ENCODE data around the gene STK16. TPM values are rescaled to one million over a fixed set of nuclear protein-coding genes. Genes with fewer than 3 reads are reported as not detected.

STK16 gene
- total and polyA plus RNA-seq, 4 experiments from 2014 or later = 15.3 to 21.1 (median 17.3) TPM

- Histone ChIP-seq H3K4me1 (ENCODE audit: insufficient read depth, low read length) (no peaks in the 10 kb centered on the region), H3K9me3 (ENCODE audit: control insufficient read depth in 1 of 2, low read length in 2 of 2) (no peaks in the 10 kb centered on the region), H3K36me3 (ENCODE audit: insufficient read depth, low read length) (no peaks in the 10 kb centered on the region), H3K4me3 (ENCODE audit: low read length in 2 of 2) (no peak overlapping the region), H3K27ac (ENCODE audit: low read depth, low read length) (no peak overlapping the region), H3K27me3 (ENCODE audit: insufficient read depth, low read length) (no peaks in the 10 kb centered on the region)
- ChIA-PET POLR2A (ENCODE audit: partially characterized antibody) (interaction anchor here (1.4 kb wide), 1 partner anchor 12 kb away, joined by 7 read pairs; the partner anchor contains the start of gene TUBA4A), CTCF (ENCODE audit: partially characterized antibody) (interaction anchor here (1.6 to 5.6 kb wide), 2 partner anchors 10 to 11 kb away, joined by 5 to 42 read pairs; partner anchors contain the start of gene DNAJB2)
- Mint-ChIP-seq H3K27me3 (peaks cover 1 to 4% of the 10 kb centered on the region in 2 donors), H3K4me1 (no peaks in the 10 kb centered on the region), H3K9me3 (no peaks in the 10 kb centered on the region), H3K36me3 (no peaks in the 10 kb centered on the region), H3K4me3 (no peak overlapping the region), H3K27ac (peak overlapping the region in 1 of 7 donors; percentile 30)
- DNase-seq = no peak
- intact Hi-C loops (cut with micrococcal nuclease) = no loop called here
Measured at GRCh38 chr2:219266232-219266631, 21.0 kb downstream of the STK16 start.

- no peak for DNase-seq
- no peaks in the 10 kb centered on the region for H3K36me3 ChIP-seq (ENCODE audit: insufficient read depth, low read length)
- no peaks in the 10 kb centered on the region for H3K4me1 ChIP-seq (ENCODE audit: insufficient read depth, low read length)
- Mint-ChIP-seq H3K27me3 (peaks cover 1 to 4% of the 10 kb centered on the region in 2 donors), H3K4me3 (no peak overlapping the region), H3K27ac (peak overlapping the region in 1 of 7 donors; percentile 17), H3K4me1 (no peaks in the 10 kb centered on the region), H3K9me3 (no peaks in the 10 kb centered on the region), H3K36me3 (no peaks in the 10 kb centered on the region)
- H3K27ac ChIP-seq (ENCODE audit: low read depth, low read length) = no peak overlapping the region
- H3K4me3 ChIP-seq (ENCODE audit: low read length in 2 of 2) = no peak overlapping the region
- intact Hi-C loops (cut with micrococcal nuclease) = no loop called here
- no peaks in the 10 kb centered on the region for H3K9me3 ChIP-seq (ENCODE audit: control insufficient read depth in 1 of 2, low read length in 2 of 2)
- ChIA-PET POLR2A (ENCODE audit: partially characterized antibody) (interaction anchor here (1.2 kb wide), 1 partner anchor 13 kb away, joined by 3 read pairs; the partner anchor contains the start of gene DNAJB2), CTCF (ENCODE audit: partially characterized antibody) (interaction anchor here (0.6 to 1.6 kb wide), 2 partner anchors 10 to 113 kb away, joined by 3 to 5 read pairs; no protein-coding TSS in a partner anchor)
- H3K27me3 ChIP-seq (ENCODE audit: insufficient read depth, low read length) = no peaks in the 10 kb centered on the region
Measured at GRCh38 chr2:219266886-219267285, 21.6 kb downstream of the STK16 start.

- CTCF ChIA-PET (ENCODE audit: partially characterized antibody) = no interaction called here
- intact Hi-C loops (cut with micrococcal nuclease) = no loop called here
- H3K36me3 Mint-ChIP-seq = no peaks in the 10 kb centered on the region
Measured at GRCh38 chr2:219268294-219268693, 23.0 kb downstream of the STK16 start.

GRCh38 chr2:219269362-219270054 lies 24.2 kb downstream of the STK16 start:
- POLR2A ChIA-PET (ENCODE audit: partially characterized antibody) = interaction anchor here (2.2 kb wide), 1 partner anchor 15 kb away, joined by 8 read pairs; the partner anchor contains the start of gene TUBA4A
- no peaks in the 10 kb centered on the region for H3K4me1 ChIP-seq (ENCODE audit: insufficient read depth, low read length)

More at GRCh38 chr2:219268294-219268693, 23.0 kb downstream of the STK16 start:
- H3K9me3 Mint-ChIP-seq = no peaks in the 10 kb centered on the region
- no peak overlapping the region for H3K27ac Mint-ChIP-seq
- POLR2A ChIA-PET (ENCODE audit: partially characterized antibody) = interaction anchor here (1.2 kb wide), 1 partner anchor 11 kb away, joined by 3 read pairs; the partner anchor contains the start of gene DNAJB2
- DNase-seq = peak in 1 of 5 donors; percentile 3
- peaks cover 0 to 1% of the 10 kb centered on the region in 2 donors for H3K27me3 Mint-ChIP-seq
- H3K27ac ChIP-seq (ENCODE audit: low read depth, low read length) = no peak overlapping the region
- H3K9me3 ChIP-seq (ENCODE audit: control insufficient read depth in 1 of 2, low read length in 2 of 2) = no peaks in the 10 kb centered on the region
- H3K4me3 Mint-ChIP-seq = peak overlapping the region in 1 of 8 donors; percentile 43
- H3K36me3 ChIP-seq (ENCODE audit: insufficient read depth, low read length) = no peaks in the 10 kb centered on the region
- no peaks in the 10 kb centered on the region for H3K4me1 Mint-ChIP-seq
- no peaks in the 10 kb centered on the region for H3K27me3 ChIP-seq (ENCODE audit: insufficient read depth, low read length)
- no peak overlapping the region for H3K4me3 ChIP-seq (ENCODE audit: low read length in 2 of 2)
- no peaks in the 10 kb centered on the region for H3K4me1 ChIP-seq (ENCODE audit: insufficient read depth, low read length)

GRCh38 chr2:219270055-219270372 lies 24.7 kb downstream of the STK16 start:
- Histone ChIP-seq H3K27me3 (ENCODE audit: insufficient read depth, low read length) (no peaks in the 10 kb centered on the region), H3K27ac (ENCODE audit: low read depth, low read length) (no peak overlapping the region), H3K4me1 (ENCODE audit: insufficient read depth, low read length) (no peaks in the 10 kb centered on the region), H3K9me3 (ENCODE audit: control insufficient read depth in 1 of 2, low read length in 2 of 2) (no peaks in the 10 kb centered on the region), H3K36me3 (ENCODE audit: insufficient read depth, low read length) (no peaks in the 10 kb centered on the region), H3K4me3 (ENCODE audit: low read length in 2 of 2) (no peak overlapping the region)
- intact Hi-C loops (cut with micrococcal nuclease) = loop anchor here (10.0 kb wide), 1 partner anchor 375 kb away; no protein-coding TSS in a partner anchor
- H3K9me3 Mint-ChIP-seq = no peaks in the 10 kb centered on the region
- no peaks in the 10 kb centered on the region for H3K4me1 Mint-ChIP-seq
- no peaks in the 10 kb centered on the region for H3K36me3 Mint-ChIP-seq
- ChIA-PET POLR2A (ENCODE audit: partially characterized antibody) (interaction anchor here (2.2 kb wide), 1 partner anchor 16 kb away, joined by 8 read pairs; the partner anchor contains the start of gene TUBA4A), CTCF (ENCODE audit: partially characterized antibody) (interaction anchor here (1.0 to 1.3 kb wide), 4 partner anchors 9 to 115 kb away, joined by 3 to 4 read pairs (median 3); no protein-coding TSS in a partner anchor)
- no peak overlapping the region for H3K27ac Mint-ChIP-seq
- peaks cover 0 to 3% of the 10 kb centered on the region in 2 donors for H3K27me3 Mint-ChIP-seq
- no peak overlapping the region for H3K4me3 Mint-ChIP-seq
- no peak for DNase-seq

More at GRCh38 chr2:219269362-219270054, 24.2 kb downstream of the STK16 start:
- H3K4me1 Mint-ChIP-seq = no peaks in the 10 kb centered on the region
- CTCF ChIA-PET (ENCODE audit: partially characterized antibody) = interaction anchor here (0.9 to 1.3 kb wide), 5 partner anchors 8 to 115 kb away, joined by 3 to 4 read pairs (median 3); partner anchors contain the start of gene DNAJB2
- intact Hi-C loops (cut with micrococcal nuclease) = loop anchor here (10.0 kb wide), 1 partner anchor 375 kb away; no protein-coding TSS in a partner anchor
- no peak overlapping the region for H3K4me3 Mint-ChIP-seq
- H3K27me3 Mint-ChIP-seq = peaks cover 0 to 3% of the 10 kb centered on the region in 2 donors
- no peaks in the 10 kb centered on the region for H3K9me3 Mint-ChIP-seq
- no peaks in the 10 kb centered on the region for H3K27me3 ChIP-seq (ENCODE audit: insufficient read depth, low read length)
- H3K36me3 ChIP-seq (ENCODE audit: insufficient read depth, low read length) = no peaks in the 10 kb centered on the region
- no peaks in the 10 kb centered on the region for H3K36me3 Mint-ChIP-seq
- H3K9me3 ChIP-seq (ENCODE audit: control insufficient read depth in 1 of 2, low read length in 2 of 2) = no peaks in the 10 kb centered on the region
- no peak overlapping the region for H3K27ac Mint-ChIP-seq
- no peak overlapping the region for H3K4me3 ChIP-seq (ENCODE audit: low read length in 2 of 2)
- DNase-seq = peak in 1 of 5 donors; percentile 9
- H3K27ac ChIP-seq (ENCODE audit: low read depth, low read length) = no peak overlapping the region

GRCh38 chr2:219271021-219271420 lies 25.7 kb downstream of the STK16 start:
- Mint-ChIP-seq H3K36me3 (no peaks in the 10 kb centered on the region), H3K27ac (peak overlapping the region in 1 of 7 donors; percentile 53), H3K4me3 (peak overlapping the region in 1 of 8 donors; percentile 18), H3K9me3 (no peaks in the 10 kb centered on the region), H3K27me3 (peaks cover 0 to 3% of the 10 kb centered on the region in 2 donors), H3K4me1 (no peaks in the 10 kb centered on the region)
- Histone ChIP-seq H3K9me3 (ENCODE audit: control insufficient read depth in 1 of 2, low read length in 2 of 2) (no peaks in the 10 kb centered on the region), H3K27me3 (ENCODE audit: insufficient read depth, low read length) (no peaks in the 10 kb centered on the region), H3K4me1 (ENCODE audit: insufficient read depth, low read length) (no peaks in the 10 kb centered on the region), H3K4me3 (ENCODE audit: low read length in 2 of 2) (no peak overlapping the region), H3K36me3 (ENCODE audit: insufficient read depth, low read length) (no peaks in the 10 kb centered on the region), H3K27ac (ENCODE audit: low read depth, low read length) (no peak overlapping the region)
- ChIA-PET POLR2A (ENCODE audit: partially characterized antibody) (interaction anchor here (2.2 kb wide), 1 partner anchor 17 kb away, joined by 8 read pairs; the partner anchor contains the start of gene TUBA4A), CTCF (ENCODE audit: partially characterized antibody) (interaction anchor here (1.2 kb wide), 1 partner anchor 24 kb away, joined by 3 read pairs; no protein-coding TSS in a partner anchor)
- intact Hi-C loops (cut with micrococcal nuclease) = loop anchor here (10.0 kb wide), 1 partner anchor 376 kb away; no protein-coding TSS in a partner anchor
- DNase-seq = peak in 1 of 5 donors; percentile 16

GRCh38 chr2:219272356-219272755 lies 27.1 kb downstream of the STK16 start:
- Mint-ChIP-seq H3K27me3 (peaks cover 0 to 3% of the 10 kb centered on the region in 2 donors), H3K9me3 (no peaks in the 10 kb centered on the region), H3K4me1 (peaks cover under 1 to 3% (median 2%) of the 10 kb centered on the region in 4 donors), H3K36me3 (no peaks in the 10 kb centered on the region), H3K27ac (no peak overlapping the region), H3K4me3 (no peak overlapping the region)
- H3K9me3 ChIP-seq (ENCODE audit: control insufficient read depth in 1 of 2, low read length in 2 of 2) = no peaks in the 10 kb centered on the region
- POLR2A ChIA-PET (ENCODE audit: partially characterized antibody) = no interaction called here
- H3K4me3 ChIP-seq (ENCODE audit: low read length in 2 of 2) = no peak overlapping the region
- no peaks in the 10 kb centered on the region for H3K36me3 ChIP-seq (ENCODE audit: insufficient read depth, low read length)
- DNase-seq = no peak
- H3K4me1 ChIP-seq (ENCODE audit: insufficient read depth, low read length) = peaks cover 1% of the 10 kb centered on the region
- H3K27ac ChIP-seq (ENCODE audit: low read depth, low read length) = no peak overlapping the region
- intact Hi-C loops (cut with micrococcal nuclease) = loop anchor here (10.0 kb wide), 1 partner anchor 378 kb away; no protein-coding TSS in a partner anchor
- no peaks in the 10 kb centered on the region for H3K27me3 ChIP-seq (ENCODE audit: insufficient read depth, low read length)
- CTCF ChIA-PET (ENCODE audit: partially characterized antibody) = interaction anchor here (0.7 to 1.1 kb wide), 2 partner anchors 18 to 43 kb away, joined by 3 read pairs; partner anchors contain the start of genes ANKZF1, ATG9A and TUBA4A

All from CD4-positive, alpha-beta memory T cell (primary cell).